CD4-positive, alpha-beta T cell (primary cell): ENCODE results near the gene NCK1. TPM values are rescaled to one million over a fixed set of nuclear protein-coding genes. Genes with fewer than 3 reads are reported as not detected.
"Not testable (repeated sequence)": the region's sequence is repeated elsewhere in the genome, so short reads cannot be mapped to it uniquely, and the experiment has no call there.

Experiments used
- ATAC-seq: fragments of 200-7000 bp; cut with Tn5 transposase; one replicate; pipeline ENCODE4 v1.10.0; 2022; ENCODE audit warnings: mild to moderate bottlenecking; ENCODE audit not compliant: poor library complexity
- CTCF ChIA-PET: fragments of 350-600 bp; sonication (Branson Sonifier 250); formaldehyde crosslinking; loops from one replicate; lab custom pipeline; 2021; ENCODE audit warnings: antibody characterized with exemption, inconsistent platforms; lab: Charles Lee
- POLR2A ChIA-PET: fragments of 350-600 bp; sonication (Branson Sonifier 250); formaldehyde crosslinking; loops from one replicate; lab custom pipeline; 2021; ENCODE audit warnings: antibody characterized with exemption, inconsistent platforms; lab: Charles Lee
- DNase-seq, 14 experiments: peaks; one replicate each; pipeline ENCODE4 v3.0.0-alpha.2; 2013 to 2020; ENCODE audit warnings: mixed read lengths in 2 of 14
- H3K27ac ChIP-seq, 2 donors: one replicate each; pipeline versions ENCODE4 v1.5.1 to v1.7.0; 2013; ENCODE audit warnings: low read length in 2 of 2, low read depth in 1 of 2, mild to moderate bottlenecking in 1 of 2
- H3K27me3 ChIP-seq, 2 experiments: 1 replicate in 1 of 2; 2 replicates in 1 of 2; pipeline versions ENCODE4 v1.6.1 to v1.7.0; 2013; ENCODE audit warnings: low read length in 2 of 2, control low read depth in 1 of 2, mild to moderate bottlenecking in 1 of 2, moderate library complexity in 1 of 2; ENCODE audit not compliant: insufficient read depth in 2 of 2, control insufficient read depth in 1 of 2
- H3K36me3 ChIP-seq: one replicate; pipeline ENCODE4 v1.6.1; 2013; ENCODE audit warnings: low read length, control low read depth; ENCODE audit not compliant: insufficient read depth
- H3K4me1 ChIP-seq: one replicate; pipeline ENCODE4 v1.6.1; 2013; ENCODE audit warnings: low read length, control low read depth; ENCODE audit not compliant: insufficient read depth
- H3K4me3 ChIP-seq: one replicate; pipeline ENCODE4 v1.5.1; 2013; ENCODE audit warnings: mild to moderate bottlenecking, low read length, moderate library complexity
- H3K9me3 ChIP-seq, 2 experiments: 1 replicate in 1 of 2; 2 replicates in 1 of 2; pipeline versions ENCODE4 v1.6.1 to v1.7.0; 2013; ENCODE audit warnings: low read length in 2 of 2, mild to moderate bottlenecking in 2 of 2, control low read depth in 1 of 2, moderate library complexity in 1 of 2; ENCODE audit not compliant: control insufficient read depth in 1 of 2, insufficient read depth in 1 of 2
- H3K27ac Mint-ChIP-seq: one replicate; pipeline ENCODE4 v1.8.0; 2020; ENCODE audit warnings: mixed read lengths
- H3K27me3 Mint-ChIP-seq: one replicate; pipeline ENCODE4 v1.8.0; 2021; ENCODE audit warnings: mixed read lengths
- H3K36me3 Mint-ChIP-seq: one replicate; pipeline ENCODE4 v1.8.0; 2021; ENCODE audit warnings: low read depth, mixed read lengths
- H3K4me1 Mint-ChIP-seq: one replicate; pipeline ENCODE4 v1.8.0; 2021; ENCODE audit warnings: low read depth, mixed read lengths
- H3K4me3 Mint-ChIP-seq: one replicate; pipeline ENCODE4 v1.8.0; 2020; ENCODE audit warnings: mild to moderate bottlenecking, mixed read lengths
- H3K9me3 Mint-ChIP-seq: one replicate; pipeline ENCODE4 v1.8.0; 2020; ENCODE audit warnings: mixed read lengths
- CTCF ChIP-seq: fragments of 200-600 bp; IDR thresholded peaks from one replicate; pipeline ENCODE4 v1.8.0; 2022; ENCODE audit warnings: antibody characterized with exemption, mild to moderate bottlenecking
- intact Hi-C, 2 experiments: fragments of 100-400 bp; cut with DNase I in 1 of 2; cut with micrococcal nuclease in 1 of 2; formaldehyde crosslinking; loops; one replicate each; pipeline versions ENCODE4 v1.15.1 to v1.9.0; 2023 to 2025; cut with DNase I, micrococcal nuclease
- total RNA-seq, 174 experiments: library from RNA in 2 of 174; stranded (reverse) in 2 of 174; gene quantifications; one replicate each; pipeline ENCODE4 v1.2.3 and lab custom pipeline; 2021 to 2026

NCK1 gene
- total RNA-seq, 2 experiments from 2014 or later = 52.9 to 55.0 TPM

GRCh38 chr3:136982520-136983138, 120.6 kb downstream of the NCK1 start:
- no peak for TF ChIP-seq CTCF
- Histone ChIP-seq H3K27me3 (no peaks in the 10 kb centered on the region), H3K4me1 (no peaks in the 10 kb centered on the region), H3K9me3 (no peaks in the 10 kb centered on the region), H3K4me3 (no peak overlapping the region), H3K27ac (no peak overlapping the region), H3K36me3 (no peaks in the 10 kb centered on the region)
- ChIA-PET POLR2A (no interaction called here), CTCF (no interaction called here)
- Mint-ChIP-seq H3K36me3 (no peaks in the 10 kb centered on the region), H3K9me3 (no peaks in the 10 kb centered on the region), H3K4me1 (peaks cover 12% of the 10 kb centered on the region), H3K27me3 (no peaks in the 10 kb centered on the region), H3K4me3 (no peak overlapping the region), H3K27ac (no peak overlapping the region)
- ATAC-seq = no peak
- intact Hi-C loops = no loop called here
- DNase-seq = no peak

DNA sequence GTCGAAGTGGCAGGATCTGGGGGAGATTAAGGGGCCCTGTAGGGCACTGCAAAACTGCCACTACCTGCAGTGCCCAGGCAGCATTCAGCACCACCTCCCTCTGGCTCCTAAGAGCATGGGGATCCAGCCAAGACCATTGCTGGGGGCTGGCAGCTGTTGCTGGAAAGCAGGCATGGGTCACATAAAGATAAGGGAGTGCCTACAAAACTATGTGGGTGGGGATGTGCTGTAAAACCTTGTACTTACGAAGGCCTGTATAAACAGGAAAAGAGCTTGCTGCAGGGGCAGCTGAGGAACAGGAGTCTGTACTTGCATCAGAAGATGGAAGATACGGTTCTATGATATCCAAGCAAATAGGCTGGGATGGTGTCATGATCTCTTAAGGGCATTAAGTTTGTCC, 122.8 kb downstream of the NCK1 start:
- Histone ChIP-seq H3K27ac (no peak overlapping the region), H3K9me3 (no peaks in the 10 kb centered on the region), H3K36me3 (no peaks in the 10 kb centered on the region), H3K4me3 (no peak overlapping the region), H3K27me3 (no peaks in the 10 kb centered on the region), H3K4me1 (no peaks in the 10 kb centered on the region)
- Mint-ChIP-seq H3K27me3 (no peaks in the 10 kb centered on the region), H3K36me3 (no peaks in the 10 kb centered on the region), H3K4me1 (peaks cover 12% of the 10 kb centered on the region), H3K27ac (no peak overlapping the region), H3K4me3 (no peak overlapping the region), H3K9me3 (no peaks in the 10 kb centered on the region)
- CTCF ChIA-PET = no interaction called here
- no peak for DNase-seq
- POLR2A ChIA-PET = no interaction called here
- TF ChIP-seq CTCF = no peak
- intact Hi-C loops = no loop called here
- ATAC-seq = no peak

DNA sequence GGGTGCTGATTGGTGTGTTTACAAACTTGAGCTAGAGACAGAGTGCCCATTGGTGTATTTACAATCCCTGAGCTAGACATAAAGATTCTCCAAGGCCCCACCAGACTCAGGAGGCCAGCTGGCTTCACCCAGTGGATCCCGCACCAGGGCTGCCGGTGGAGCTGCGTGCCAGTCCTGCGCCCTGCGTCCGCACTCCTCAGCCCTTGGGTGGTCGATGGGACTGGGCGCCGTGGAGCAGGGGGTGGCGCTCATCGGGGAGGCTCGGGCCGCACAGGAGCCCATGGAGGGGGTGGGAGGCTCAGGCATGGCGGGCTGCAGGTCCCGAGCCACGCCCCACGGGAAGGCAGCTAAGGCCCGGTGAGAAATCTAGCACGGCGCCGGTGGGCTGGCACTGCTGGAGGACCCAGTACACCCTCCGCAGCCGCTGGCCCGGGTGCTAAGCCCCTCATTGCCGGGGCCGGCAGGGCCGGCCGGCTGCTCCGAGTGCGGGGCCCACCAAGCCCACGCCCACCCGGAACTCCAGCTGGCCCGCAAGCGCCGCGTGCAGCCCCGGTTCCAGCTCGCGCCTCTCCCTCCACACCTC, 125.5 kb downstream of the NCK1 start:
- H3K27ac Mint-ChIP-seq, DNase-seq, intact Hi-C loops, H3K9me3 Mint-ChIP-seq, H3K9me3 ChIP-seq, CTCF ChIA-PET, H3K27ac ChIP-seq, H3K36me3 Mint-ChIP-seq, ATAC-seq, H3K4me3 ChIP-seq, H3K4me3 Mint-ChIP-seq, H3K36me3 ChIP-seq, H3K27me3 Mint-ChIP-seq, H3K27me3 ChIP-seq, H3K4me1 ChIP-seq: not testable (repeated sequence)
- POLR2A ChIA-PET = interaction anchor here (0.6 kb wide), 1 partner anchor 40 kb away, joined by 3 read pairs; no protein-coding TSS in a partner anchor
- H3K4me1 Mint-ChIP-seq = peaks cover 12% of the 10 kb centered on the region
